Stimulated activated CD4-positive, alpha-beta T cell treated with anti-CD3 and anti-CD28 coated beads, Interleukin-4, amount 100 ng/mL, for 48 hours (primary cell): ENCODE results near the gene LCE2D.
"Not testable (repeated sequence)": the region's sequence is repeated elsewhere in the genome, so short reads cannot be mapped to it uniquely, and the experiment has no call there.

ENCODE experiments used
- DNase-seq, 2 donors: peaks; one replicate each; pipeline ENCODE4 v3.0.0-alpha.2; 2020; ENCODE audit warnings: low read depth in 2 of 2

The LCE2D gene, protein sequence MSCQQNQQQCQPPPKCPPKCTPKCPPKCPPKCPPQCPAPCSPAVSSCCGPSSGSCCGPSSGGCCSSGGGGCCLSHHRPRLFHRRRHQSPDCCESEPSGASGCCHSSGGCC

DNA sequence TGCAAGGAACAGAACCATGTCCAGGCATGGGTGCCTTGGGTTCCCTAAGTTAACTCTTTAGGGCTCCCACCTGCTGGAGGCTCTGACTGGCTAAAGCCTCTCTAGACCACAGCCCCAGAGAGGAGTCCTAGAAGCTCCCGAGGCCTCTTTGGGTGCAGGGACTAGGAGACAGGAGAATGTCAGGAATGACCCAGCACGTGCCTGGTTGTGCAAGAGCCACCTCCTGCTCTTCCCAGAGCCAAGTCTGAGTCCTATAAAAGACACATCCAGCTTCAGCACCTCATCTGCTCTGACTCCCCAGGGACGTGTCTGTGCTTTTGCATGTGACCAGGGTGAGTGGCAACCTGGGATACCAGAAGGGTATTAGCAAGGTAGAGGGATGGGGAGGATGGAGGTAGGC lies at the start of gene LCE2D:
TSS of gene LCE2D (plus strand) at position 283 of the 400 bp plus-strand sequence. CDS start 726 bp downstream, outside the sequence.
- DNase-seq: no peak

DNA sequence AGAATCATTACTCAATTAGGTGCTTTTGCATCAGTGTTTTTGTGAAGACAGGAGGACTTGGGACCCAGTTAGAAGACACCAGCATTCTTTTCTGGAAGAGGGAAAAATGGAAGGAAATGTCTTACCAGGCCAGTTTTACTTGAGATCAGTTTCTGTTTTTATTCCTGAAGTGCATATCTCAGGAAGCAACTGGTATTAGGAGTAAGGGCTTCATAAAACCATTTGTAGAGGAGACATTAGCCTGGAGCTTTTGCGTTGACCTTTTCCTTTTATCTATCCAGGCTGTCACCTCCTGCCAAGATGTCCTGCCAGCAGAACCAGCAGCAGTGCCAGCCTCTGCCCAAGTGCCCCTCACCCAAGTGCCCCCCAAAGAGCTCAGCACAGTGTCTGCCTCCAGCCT lies 49.7 kb upstream of the LCE2D start, which contains the start of gene LCE3B:
TSS of gene LCE3B (plus strand) at position 301 of the 400 bp plus-strand sequence. CDS start at position 301, 0 bp downstream.
- DNase-seq: no peak

DNA sequence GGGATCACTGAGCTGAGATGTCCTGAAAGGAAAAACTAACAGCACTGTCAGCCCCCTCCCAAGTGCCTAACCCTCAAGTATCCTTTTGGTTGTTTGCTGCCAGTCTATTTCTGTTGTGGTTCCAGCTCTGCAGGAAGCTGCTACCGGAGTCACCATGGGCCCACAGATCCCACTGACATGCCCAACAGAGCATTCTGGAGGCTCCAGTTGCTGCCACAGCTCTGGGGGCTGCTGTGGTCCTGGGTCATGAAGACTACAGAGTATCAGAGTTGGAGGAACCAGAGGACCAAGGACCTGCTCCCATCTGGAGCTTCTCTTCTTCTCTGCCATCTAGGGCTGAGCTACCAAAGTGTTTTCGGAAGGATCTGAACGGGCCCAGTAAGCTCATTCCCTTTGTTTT lies 41.2 kb upstream of the LCE2D start:
- DNase-seq: no peak

DNA sequence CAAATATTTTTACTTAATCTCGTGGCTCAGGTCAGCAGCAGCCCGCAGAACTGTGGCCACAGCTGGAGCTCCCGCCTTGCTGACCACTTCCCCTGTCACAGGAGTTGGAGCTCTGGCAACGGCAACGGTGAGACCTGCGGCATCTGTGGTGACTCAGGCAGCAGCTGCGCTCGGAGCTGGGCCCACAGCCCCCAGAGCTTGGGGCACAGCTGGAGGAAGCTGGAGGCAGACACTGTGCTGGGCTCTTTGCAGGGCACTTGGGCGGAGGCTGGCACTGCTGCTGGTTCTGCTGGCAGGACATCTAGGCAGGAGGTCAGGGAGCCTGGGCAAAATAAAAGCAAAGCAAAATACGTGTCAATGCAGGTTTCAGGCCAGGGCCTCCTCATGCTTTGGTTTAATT lies 40.4 kb upstream of the LCE2D start, which contains the start of gene LCE3A:
TSS of gene LCE3A (minus strand) at position 301 of the 400 bp plus-strand sequence. CDS start at position 301, 0 bp downstream.
- no peak for DNase-seq

DNA sequence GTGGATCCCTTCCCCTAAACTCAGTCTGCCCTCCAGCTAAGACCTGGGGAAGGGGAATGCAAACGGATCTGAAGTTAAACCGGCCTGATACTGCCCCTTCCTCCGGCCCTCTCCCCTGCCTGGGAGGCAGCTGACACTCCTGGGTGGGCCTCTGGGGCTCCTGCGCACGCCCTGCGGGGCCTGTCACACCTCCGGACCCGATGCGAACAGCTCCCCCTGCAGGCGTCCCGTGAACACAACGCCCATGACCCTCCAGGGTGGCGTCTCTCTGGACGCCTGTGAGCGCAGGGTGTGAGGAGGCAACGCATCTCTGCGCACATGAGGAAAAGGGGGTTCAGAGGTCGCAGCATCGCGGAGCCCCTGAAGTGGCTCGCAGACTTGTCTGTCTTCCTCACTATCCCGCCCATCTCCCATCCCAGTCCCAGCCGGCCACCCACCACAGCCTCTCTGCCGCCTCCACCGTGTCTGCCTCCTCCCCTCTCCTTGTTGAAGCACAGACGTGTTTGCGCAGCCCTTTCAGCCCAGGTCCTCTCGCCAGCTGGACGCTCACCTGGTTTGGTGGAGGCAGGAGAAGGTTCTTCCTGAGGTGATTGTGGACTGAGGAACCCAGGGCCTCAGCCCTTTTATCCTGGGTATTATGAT lies 39.9 kb upstream of the LCE2D start:
- peak; percentile 3 to 21 for DNase-seq

DNA sequence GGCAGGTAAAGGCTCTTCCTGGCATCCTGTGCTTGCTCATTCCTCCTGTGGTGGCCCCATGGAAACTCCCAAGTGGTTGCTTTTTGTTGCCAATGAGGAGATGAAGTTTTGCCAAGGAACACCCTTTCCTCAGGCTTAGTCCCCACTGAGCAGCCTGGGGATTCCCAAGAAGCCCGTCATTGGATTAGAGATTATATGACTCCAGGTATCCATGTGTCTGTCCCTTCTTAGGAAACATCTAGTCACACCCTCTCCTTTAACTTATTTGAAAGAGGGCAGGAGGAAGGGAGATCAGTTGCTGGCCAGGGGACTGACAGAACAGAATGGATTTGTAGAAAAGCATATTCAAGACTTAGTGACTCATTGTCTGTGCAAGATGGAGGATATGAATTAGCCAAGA lies 36.4 kb upstream of the LCE2D start:
- no peak for DNase-seq

DNA sequence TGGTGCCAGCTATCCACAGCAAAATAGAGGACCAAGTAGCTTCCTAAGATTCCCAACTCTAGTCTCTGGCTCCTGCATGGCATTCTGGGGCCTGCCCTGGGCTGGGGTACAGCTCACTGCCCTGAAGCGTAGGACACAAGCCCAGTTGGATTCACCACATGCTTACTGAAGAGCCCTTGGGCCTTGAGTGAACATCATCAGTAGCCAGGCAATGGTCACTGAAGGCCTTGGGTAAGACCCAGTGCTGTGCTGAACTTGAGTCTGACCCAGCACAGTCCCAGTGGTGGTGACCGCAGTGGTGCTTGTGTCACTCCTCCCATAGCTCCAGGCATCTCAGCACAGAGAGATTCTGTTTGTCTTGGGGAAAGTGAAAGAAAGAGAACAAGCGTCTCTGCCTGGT lies 32.6 kb upstream of the LCE2D start:
- DNase-seq: no peak

DNA sequence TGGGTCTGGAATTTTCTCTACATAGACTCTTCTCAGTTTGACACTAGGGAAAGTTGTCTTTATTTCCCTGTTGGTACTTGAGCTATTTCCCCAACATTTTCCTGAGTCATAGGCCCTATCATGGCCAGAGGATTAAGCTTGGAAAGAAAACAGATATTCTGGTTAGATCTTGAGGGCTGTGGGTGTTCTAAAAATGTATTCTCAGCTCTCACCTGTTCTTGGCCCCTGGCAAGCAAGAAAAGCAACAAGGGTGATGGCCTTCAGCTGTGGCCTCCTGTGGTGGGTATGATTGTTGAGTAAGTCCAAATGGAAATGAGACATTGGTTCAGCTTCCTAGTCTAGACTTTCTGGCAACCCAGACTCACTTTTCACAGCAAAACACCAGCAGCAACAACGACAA lies 22.8 kb upstream of the LCE2D start:
- no peak for DNase-seq

DNA sequence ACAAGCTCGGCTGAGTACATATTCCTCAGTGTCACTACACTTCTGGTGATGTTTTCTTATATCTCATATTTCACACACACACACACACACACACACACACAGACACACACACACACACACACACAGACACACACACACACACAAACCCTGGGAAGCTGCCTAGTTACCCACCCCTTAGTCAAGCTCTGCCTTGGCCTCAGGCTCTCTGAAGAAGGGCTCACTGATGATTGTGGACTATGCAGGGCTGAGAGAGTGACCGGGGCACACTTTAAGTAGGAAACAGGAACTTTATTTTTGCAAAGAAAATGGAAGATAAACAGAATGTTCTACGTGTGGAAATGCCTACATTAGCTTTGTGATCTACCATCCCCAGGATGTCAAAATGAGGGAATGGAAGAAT lies 19.2 kb upstream of the LCE2D start:
- DNase-seq: no peak

DNA sequence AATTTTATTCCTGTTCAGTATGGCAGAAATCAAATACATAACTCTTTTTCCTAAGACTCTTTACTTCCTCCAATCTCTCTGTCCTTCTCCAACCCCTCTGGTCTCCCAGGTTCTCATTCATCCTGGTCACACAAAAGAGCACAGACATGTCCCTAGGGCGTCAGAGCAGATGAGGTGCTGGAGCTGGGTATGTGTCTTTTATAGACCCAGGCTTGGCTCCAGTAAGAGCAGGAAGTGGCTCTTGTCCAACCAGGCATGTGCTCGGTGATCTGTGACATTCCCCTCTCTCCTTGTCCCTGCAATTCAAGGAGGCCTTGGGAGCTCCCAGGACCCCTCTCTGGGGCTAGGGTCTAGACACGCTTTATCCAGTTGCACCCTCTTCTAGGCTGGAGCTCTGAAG lies 18.0 kb upstream of the LCE2D start:
- DNase-seq: no peak

DNA sequence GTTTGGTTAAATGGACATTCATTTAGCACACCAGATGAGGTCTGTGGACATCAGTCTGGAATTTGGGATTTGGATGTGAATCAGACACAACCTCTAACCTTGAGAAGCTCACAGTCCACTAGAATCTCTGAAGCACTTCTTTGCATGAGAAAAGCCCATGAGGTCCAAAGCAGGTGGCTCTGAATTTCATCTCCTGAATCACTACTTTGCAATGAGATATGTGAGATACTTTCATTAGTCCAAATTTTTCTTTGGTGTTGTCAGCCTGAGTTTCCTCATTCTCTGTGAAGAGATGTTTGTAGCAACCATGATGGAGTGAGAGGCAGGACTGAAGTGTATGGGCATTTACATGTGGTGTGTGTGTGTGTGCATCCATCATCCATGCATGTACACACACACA lies 16.5 kb upstream of the LCE2D start:
- DNase-seq: no peak

DNA sequence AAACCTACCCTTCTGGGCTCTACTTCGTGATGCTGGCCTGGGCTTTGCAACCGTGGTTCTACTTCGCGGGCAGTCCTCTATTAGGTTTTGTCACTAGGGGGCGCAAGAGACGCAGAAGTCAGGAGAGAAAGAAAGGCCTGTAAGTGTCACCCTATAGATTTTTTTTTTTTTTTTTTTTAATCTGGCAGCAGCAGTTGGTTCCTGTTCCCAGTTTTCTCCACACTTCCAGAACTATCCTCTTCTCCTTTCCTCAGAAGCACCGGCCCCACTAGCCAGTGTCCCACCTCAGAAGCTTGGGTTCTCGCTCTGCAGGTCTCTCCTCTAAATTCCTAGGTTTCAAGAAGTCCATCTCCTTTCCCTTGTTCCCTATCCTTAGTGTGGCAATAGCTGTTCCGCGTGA lies 9.1 kb upstream of the LCE2D start:
- peak; percentile 30 to 41 for DNase-seq

DNA sequence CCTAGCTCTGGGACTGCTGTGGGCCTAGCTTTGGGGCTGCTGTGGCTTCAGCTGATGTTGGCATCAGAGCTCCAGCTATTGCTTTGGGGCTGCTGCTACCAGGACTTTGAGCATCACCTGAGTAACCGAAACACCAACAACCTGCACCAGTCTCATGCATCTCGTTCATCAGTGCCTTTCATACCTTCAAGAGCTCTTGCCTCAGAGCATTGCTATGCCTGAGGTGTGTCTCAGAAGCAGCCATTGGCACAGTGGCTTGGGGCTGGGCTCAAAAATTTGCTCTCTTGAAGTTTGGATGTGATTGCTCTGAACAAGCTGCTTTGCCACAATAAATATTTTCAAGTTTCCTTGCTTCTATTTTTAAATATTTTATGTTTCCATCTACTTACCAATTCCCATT lies 6.7 kb upstream of the LCE2D start:
- no peak for DNase-seq

DNA sequence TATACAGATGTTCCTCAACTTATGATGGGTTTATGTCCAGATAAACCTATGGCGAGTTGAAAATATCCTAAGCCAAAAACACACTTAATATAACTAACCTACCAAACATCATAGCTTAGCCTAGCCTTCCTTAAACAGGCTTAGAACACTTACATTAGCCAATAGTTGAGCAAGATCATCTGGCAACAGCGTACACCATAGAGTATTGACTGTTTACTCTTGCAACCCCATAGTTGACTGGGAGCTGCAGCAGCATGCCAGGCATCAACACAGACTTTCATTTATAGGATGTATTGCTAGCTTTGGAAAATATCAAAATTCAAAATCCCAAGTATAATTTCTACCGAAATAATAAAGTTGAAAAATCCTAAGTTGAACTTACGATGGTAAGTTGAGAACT lies 5.5 kb upstream of the LCE2D start:
- no peak for DNase-seq

DNA sequence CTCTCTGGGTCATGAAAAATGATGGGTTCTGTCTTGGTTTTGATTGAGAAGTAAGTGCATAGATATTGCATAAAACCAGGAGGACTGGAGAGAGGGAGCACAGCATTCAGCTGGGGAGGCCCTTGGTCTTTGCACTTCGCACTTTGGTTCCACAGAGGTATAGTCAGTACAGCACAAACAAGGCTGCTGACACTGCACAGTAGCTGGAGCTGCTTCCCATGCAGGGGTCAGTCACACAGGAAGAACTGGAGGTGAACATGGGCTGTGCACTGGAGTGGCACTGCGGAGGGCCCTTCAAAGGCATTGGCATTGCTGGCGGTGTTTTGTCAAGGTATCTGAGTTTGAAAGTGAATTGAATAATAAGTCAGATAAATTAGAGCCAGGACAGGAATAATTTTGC lies 4.5 kb upstream of the LCE2D start:
- no peak for DNase-seq

DNA sequence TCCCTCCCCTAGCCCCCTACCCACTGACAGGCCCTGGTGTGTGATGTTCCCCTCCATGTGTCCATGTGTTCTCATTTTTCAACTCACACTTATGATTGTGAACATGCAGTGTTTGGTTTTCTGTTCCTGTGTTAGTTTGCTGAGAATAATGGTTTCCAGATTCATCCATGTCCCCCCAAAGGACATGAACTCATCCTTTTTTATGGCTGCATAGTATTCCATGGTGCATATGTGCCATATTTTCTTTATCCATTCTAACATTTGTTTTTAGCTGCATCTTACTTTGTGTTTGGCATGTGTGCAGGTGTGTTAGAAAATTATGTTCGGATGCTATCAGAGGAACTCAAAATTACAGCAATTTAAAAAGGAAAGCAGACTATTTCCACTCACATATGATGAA lies 3.0 kb downstream of the LCE2D start:
- not testable (repeated sequence) for DNase-seq

DNA sequence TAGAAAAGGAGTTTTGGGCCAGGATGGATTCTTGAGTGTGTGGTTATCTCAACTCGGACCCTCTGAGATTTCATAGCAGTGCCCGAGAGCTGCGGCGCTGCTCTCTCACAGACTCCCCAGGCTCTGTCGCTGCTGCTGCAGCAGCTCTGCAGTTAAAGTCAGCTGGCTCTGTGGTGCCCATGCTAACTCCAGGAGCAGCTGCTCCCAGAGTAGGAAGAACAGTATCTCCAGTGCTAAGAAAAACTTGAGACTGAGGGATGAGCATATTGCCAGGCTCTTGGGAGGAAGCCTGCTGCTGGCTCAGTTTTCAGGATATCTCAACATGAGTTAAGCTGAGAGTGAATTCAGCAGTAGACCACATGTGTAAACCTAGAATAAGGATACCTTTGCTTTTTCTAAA lies 4.5 kb downstream of the LCE2D start:
- no peak for DNase-seq

DNA sequence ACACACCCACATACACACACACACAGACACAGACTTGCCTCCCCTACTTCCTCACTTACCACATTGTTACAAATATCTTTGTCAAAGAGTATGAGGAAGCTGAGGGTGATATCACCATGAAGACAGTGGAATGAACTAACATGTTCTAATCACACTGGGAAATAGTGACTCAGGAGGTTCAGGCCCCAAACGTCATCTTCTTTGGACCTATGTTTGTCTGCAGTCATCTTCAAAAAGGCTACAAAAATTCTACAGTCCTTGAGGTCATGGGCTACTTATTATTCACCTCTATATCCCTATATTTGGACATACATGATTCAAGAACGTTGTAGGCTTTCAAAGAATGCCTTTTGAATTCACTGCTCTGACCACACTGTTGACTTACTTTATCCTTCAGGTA lies 9.8 kb downstream of the LCE2D start:
- no peak for DNase-seq

DNA sequence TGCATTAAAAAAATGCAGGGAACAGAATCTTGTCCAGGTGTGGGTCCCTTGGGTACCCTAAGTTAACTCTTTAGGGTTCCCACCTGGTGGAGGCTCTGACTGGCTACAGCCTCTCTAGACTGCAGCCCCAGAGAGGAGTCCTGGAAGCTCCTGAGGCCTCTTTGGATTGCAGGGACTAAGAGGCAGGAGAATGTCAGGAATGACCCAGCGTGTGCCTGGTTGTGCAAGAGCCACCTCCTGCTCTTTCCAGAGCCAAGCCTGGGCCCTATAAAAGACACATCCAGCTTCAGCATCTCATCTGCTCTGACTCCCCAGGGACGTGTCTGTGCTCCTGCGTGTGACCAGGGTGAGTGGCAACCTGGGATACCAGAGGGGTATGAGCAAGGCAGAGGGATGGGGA lies 11.8 kb downstream of the LCE2D start, which contains the start of gene LCE2C:
TSS of gene LCE2C (plus strand) at position 297 of the 400 bp plus-strand sequence. CDS start 737 bp downstream, outside the sequence.
- DNase-seq: not testable (repeated sequence)

DNA sequence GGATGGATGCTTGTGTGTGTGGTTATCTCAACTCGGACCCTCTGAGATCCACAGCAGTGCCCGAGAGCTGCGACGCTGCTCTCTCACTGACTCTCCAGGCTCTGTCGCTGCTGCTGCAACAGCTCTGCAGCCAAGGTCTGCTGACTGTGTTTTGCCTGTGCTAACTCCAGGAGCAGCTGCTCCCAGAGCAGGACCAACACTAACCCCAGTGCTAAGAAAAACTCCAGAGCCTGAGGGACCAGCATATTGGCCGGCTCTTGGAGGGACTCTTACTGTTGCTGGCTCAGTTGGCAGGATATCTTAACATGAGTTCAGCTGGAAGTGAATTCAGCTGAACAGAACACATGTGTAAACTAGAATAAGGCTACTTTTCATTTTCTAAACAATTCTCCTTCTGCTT lies 16.3 kb downstream of the LCE2D start:
- DNase-seq: no peak

DNA sequence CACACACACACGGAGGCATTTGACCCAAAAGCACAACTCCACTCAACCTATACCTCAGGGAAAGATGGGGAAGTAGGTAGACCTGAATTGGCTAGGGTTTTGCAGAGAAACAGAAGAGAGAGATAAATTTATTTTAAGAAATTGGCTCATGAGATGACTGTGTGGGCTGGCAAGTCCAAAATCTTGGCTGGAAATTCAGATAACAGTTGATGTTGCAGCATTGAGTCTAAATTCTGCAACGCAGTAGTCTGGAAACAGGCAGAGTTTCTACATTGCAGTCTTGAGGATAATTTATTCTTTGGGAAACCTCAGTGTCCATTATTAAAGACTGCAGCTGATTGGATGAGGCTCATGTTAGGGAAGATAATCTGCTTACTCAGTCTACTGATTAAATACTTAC lies 18.4 kb downstream of the LCE2D start:
- no peak for DNase-seq

DNA sequence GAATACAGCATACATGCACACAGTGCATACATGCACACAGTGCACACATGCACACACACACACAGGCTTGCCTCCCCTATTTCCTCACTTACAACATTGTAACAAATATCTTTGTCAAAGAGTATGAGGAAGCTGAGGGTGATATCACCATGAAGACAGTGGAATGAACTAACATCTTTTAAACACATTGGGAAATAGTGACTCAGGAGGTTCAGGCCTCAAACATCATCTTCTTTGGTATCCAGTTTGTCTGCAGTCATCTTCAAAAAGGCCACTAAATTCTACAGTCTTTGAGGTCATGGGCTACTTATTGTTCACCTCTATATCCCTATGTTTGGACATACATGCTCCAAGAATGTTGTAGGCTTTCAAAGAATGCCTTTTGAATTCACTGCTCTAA lies 20.7 kb downstream of the LCE2D start:
- DNase-seq: no peak

DNA sequence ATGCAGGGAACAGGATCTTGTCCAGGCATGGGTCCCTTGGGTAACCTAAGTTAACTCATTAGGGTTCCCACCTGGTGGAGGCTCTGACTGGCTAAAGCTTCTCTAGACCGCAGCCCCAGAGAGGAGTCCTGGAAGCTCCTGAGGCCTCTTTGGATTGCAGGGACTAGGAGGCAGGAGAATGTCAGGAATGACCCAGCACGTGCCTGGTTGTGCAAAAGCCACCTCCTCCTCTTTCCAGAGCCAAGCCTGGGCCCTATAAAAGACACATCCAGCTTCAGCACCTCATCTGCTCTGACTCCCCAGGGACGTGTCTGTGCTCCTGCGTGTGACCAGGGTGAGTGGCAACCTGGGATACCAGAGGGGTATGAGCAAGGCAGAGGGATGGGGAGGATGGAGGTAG lies 22.6 kb downstream of the LCE2D start, which contains the start of gene LCE2B:
TSS of gene LCE2B (plus strand) at position 301 of the 400 bp plus-strand sequence. CDS start 721 bp downstream, outside the sequence.
- not testable (repeated sequence) for DNase-seq
